Fibroblast of peridontal ligament (primary cell): ENCODE measurements around the gene HIVEP3.

Source experiments
- DNase-seq: peaks from one replicate; pipeline ENCODE4 v3.0.0-alpha.2; 2010; ENCODE audit errors: extremely low read depth

HIVEP3 gene

GRCh38 chr1:41789661-41790330 lies 128.9 kb downstream of the HIVEP3 start:
- DNase-seq = no peak

- no peak for DNase-seq
These were observed 130.3 kb downstream of the HIVEP3 start for GRCh38 chr1:41788427-41788826.

GRCh38 chr1:41784531-41785274 lies 134.0 kb downstream of the HIVEP3 start:
- peak; percentile 37 for DNase-seq

GRCh38 chr1:41783189-41783639 lies 135.5 kb downstream of the HIVEP3 start:
- DNase-seq = peak; percentile 77

GRCh38 chr1:41780916-41781315 lies 137.8 kb downstream of the HIVEP3 start:
- DNase-seq = no peak

GRCh38 chr1:41780322-41780721 lies 138.4 kb downstream of the HIVEP3 start:
- no peak for DNase-seq

GRCh38 chr1:41779360-41779759 lies 139.4 kb downstream of the HIVEP3 start:
- DNase-seq = no peak

GRCh38 chr1:41777695-41778094 lies 141.0 kb downstream of the HIVEP3 start:
- no peak for DNase-seq

- DNase-seq = no peak
These were observed 141.8 kb downstream of the HIVEP3 start for GRCh38 chr1:41776891-41777441.

GRCh38 chr1:41775956-41776585 lies 142.7 kb downstream of the HIVEP3 start:
- no peak for DNase-seq

- DNase-seq = peak; percentile 35
These were observed 144.2 kb downstream of the HIVEP3 start for GRCh38 chr1:41774471-41774990.

GRCh38 chr1:41773842-41774241 lies 144.9 kb downstream of the HIVEP3 start:
- no peak for DNase-seq

- peak; percentile 88 for DNase-seq
These were observed 145.6 kb downstream of the HIVEP3 start for GRCh38 chr1:41773144-41773591.

- DNase-seq = no peak
These were observed 149.7 kb downstream of the HIVEP3 start for GRCh38 chr1:41769068-41769467.

GRCh38 chr1:41768583-41768982 lies 150.1 kb downstream of the HIVEP3 start:
- DNase-seq = no peak

GRCh38 chr1:41767534-41768525 lies 150.9 kb downstream of the HIVEP3 start:
- no peak for DNase-seq

- DNase-seq = no peak
These were observed 152.2 kb downstream of the HIVEP3 start for GRCh38 chr1:41766546-41766945.

- DNase-seq = no peak
These were observed 152.7 kb downstream of the HIVEP3 start for GRCh38 chr1:41766041-41766440.

- DNase-seq = no peak
These were observed 153.6 kb downstream of the HIVEP3 start for GRCh38 chr1:41765152-41765551.

GRCh38 chr1:41764656-41765055 lies 154.1 kb downstream of the HIVEP3 start:
- DNase-seq = no peak

- DNase-seq = no peak
These were observed 155.9 kb downstream of the HIVEP3 start for GRCh38 chr1:41762777-41763176.
